Stimulated activated naive B cell treated with anti-CD40 and anti-IgM and Interleukin-4, amounts not matched to agents 10 μg/mL and 1 μg/mL and 100 μg/mL, for 72 hours (primary cell): Measurements from ENCODE around the gene PCSK5.
"Not testable (repeated sequence)": the region's sequence is repeated elsewhere in the genome, so short reads cannot be mapped to it uniquely, and the experiment has no call there.

Experiments used
- ATAC-seq, 2 donors: fragments of 150-1000 bp; cut with Tn5 transposase; replicated peaks; 2 replicates each; pipeline ENCODE4 v1.10.0; 2021; ENCODE audit warnings: moderate library complexity in 1 of 2
- DNase-seq: peaks from one replicate; pipeline ENCODE4 v3.0.0; 2021
- H3K27ac Mint-ChIP-seq: one replicate; pipeline ENCODE4 v1.8.0; 2022; ENCODE audit warnings: mild to moderate bottlenecking, mixed read lengths
- H3K27me3 Mint-ChIP-seq, 2 donors: one replicate each; pipeline ENCODE4 v1.8.0; 2022; ENCODE audit warnings: mixed read lengths in 2 of 2
- H3K36me3 Mint-ChIP-seq, 2 donors: one replicate each; pipeline ENCODE4 v1.8.0; 2022; ENCODE audit warnings: mixed read lengths in 2 of 2, mild to moderate bottlenecking in 1 of 2
- H3K4me1 Mint-ChIP-seq, 2 donors: one replicate each; pipeline ENCODE4 v1.8.0; 2022; ENCODE audit warnings: mixed read lengths in 2 of 2, mild to moderate bottlenecking in 1 of 2
- H3K4me3 Mint-ChIP-seq, 2 donors: one replicate each; pipeline ENCODE4 v1.8.0; 2022; ENCODE audit warnings: mild to moderate bottlenecking in 2 of 2, mixed read lengths in 2 of 2, moderate library complexity in 1 of 2
- H3K9me3 Mint-ChIP-seq, 2 donors: one replicate each; pipeline ENCODE4 v1.8.0; 2022; ENCODE audit warnings: mixed read lengths in 2 of 2, mild to moderate bottlenecking in 1 of 2

The PCSK5 gene

GRCh38 chr9:76292658-76293057, 402.2 kb downstream of the PCSK5 start:
- DNase-seq (no peak), ATAC-seq (no peak)
- Mint-ChIP-seq H3K4me3 (no peak overlapping the region), H3K27ac (no peak overlapping the region), H3K9me3 (no peaks in the 10 kb centered on the region), H3K36me3 (no peaks in the 10 kb centered on the region), H3K27me3 (peaks cover 0 to 4% of the 10 kb centered on the region in 2 donors), H3K4me1 (peaks cover 4 to 12% of the 10 kb centered on the region in 2 donors)

DNA sequence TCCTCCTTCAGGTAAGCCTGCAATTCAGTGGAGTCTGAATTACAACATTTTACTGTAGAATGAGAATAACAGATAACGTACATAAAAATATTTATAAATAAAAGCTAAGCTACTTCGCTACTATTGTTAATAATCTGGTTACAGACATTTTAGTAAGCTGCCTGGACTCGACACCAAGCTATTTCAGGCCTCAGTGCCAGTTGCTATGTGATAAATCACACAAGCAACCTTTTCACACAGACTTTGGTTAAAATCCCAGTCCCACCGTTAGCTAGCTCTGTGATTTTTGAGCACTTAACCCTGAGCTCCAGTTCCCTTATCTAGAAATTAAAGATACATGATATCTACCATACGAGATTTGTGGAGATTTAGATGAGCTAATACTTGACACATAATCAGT, 403.8 kb downstream of the PCSK5 start:
- Mint-ChIP-seq H3K36me3 (no peaks in the 10 kb centered on the region), H3K27me3 (peaks cover 0 to 4% of the 10 kb centered on the region in 2 donors), H3K4me3 (no peak overlapping the region), H3K27ac (no peak overlapping the region), H3K9me3 (no peaks in the 10 kb centered on the region), H3K4me1 (peaks cover 4 to 12% of the 10 kb centered on the region in 2 donors)
- ATAC-seq (no peak), DNase-seq (no peak)

GRCh38 chr9:76296561-76297310, 406.3 kb downstream of the PCSK5 start:
- H3K27me3 Mint-ChIP-seq = peaks cover 0 to 4% of the 10 kb centered on the region in 2 donors
- DNase-seq (no peak), ATAC-seq (no peak)
- H3K4me3 Mint-ChIP-seq = no peak overlapping the region
- H3K9me3 Mint-ChIP-seq = no peaks in the 10 kb centered on the region
- H3K36me3 Mint-ChIP-seq = no peaks in the 10 kb centered on the region
- peaks cover 4 to 12% of the 10 kb centered on the region in 2 donors for H3K4me1 Mint-ChIP-seq
- no peak overlapping the region for H3K27ac Mint-ChIP-seq

DNA sequence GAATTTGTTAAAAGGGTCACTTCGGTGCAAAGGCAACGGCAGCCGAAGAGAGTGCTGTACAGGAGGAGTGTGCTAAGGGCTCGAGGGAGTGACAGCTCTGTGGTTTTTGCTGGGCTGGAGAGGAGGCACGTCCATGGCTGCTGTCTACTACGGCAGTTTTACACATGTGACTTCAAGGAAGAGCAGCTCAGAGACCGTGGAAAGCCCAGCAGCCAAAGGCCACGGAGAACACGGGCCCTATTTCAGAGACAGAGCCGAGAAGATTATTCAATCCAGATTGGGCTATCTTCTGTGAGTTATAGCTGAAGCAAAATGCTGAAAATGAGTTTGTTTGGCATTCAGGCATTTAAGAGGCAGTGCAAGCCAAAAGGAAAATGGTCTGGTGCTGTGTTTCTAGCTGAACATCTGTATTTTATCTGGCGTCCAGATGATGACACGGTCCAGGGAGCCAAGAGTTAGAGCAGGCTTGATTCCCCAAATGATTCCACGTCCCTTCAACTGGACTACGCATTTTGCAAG, 407.3 kb downstream of the PCSK5 start:
- Mint-ChIP-seq H3K36me3 (no peaks in the 10 kb centered on the region), H3K4me3 (no peak overlapping the region), H3K27ac (no peak overlapping the region), H3K9me3 (no peaks in the 10 kb centered on the region), H3K27me3 (peaks cover 0 to 4% of the 10 kb centered on the region in 2 donors), H3K4me1 (peaks cover 4 to 12% of the 10 kb centered on the region in 2 donors)
- ATAC-seq (no peak), DNase-seq (no peak)

GRCh38 chr9:76298521-76299144, 408.2 kb downstream of the PCSK5 start:
- Mint-ChIP-seq H3K27ac (no peak overlapping the region), H3K4me1 (peaks cover 4% of the 10 kb centered on the region in 2 donors), H3K9me3 (no peaks in the 10 kb centered on the region), H3K4me3 (no peak overlapping the region), H3K27me3 (peaks cover 0 to 4% of the 10 kb centered on the region in 2 donors), H3K36me3 (no peaks in the 10 kb centered on the region)
- DNase-seq (no peak), ATAC-seq (no peak)

GRCh38 chr9:76302543-76302942, 412.1 kb downstream of the PCSK5 start:
- Mint-ChIP-seq H3K27ac (no peak overlapping the region), H3K4me3 (no peak overlapping the region), H3K9me3 (no peaks in the 10 kb centered on the region), H3K27me3 (peaks cover 11% of the 10 kb centered on the region in 2 donors), H3K4me1 (no peaks in the 10 kb centered on the region), H3K36me3 (no peaks in the 10 kb centered on the region)
- ATAC-seq (no peak), DNase-seq (no peak)

DNA sequence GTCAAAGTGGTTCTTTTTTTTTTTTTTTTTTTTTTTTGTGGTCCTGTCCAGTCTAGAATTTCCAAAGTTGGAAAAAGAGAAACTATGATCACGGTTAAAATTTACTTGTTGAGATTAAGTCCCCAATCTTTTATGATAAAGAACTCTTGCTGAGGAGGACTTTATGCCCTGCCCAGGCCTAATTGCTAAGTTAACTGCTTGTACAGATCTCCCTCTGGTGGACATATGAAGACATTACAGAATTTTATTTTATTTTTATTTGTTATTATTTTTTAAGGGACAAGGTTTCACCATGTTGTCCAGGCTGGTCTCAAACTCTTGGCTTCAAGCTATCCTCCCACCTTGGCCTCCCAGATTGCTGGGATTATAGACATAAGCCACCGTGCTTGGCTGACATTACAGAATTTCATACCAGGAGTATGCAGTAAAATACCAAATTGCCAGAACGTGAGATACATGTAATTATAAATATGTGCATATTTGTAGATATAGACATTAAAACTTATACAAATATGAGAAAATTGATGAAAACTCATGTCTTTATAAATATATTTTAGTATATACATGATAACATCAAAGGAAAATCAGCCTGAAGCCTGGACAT, 412.6 kb downstream of the PCSK5 start:
- H3K36me3 Mint-ChIP-seq = no peaks in the 10 kb centered on the region
- peak; percentile 54 to 61 for ATAC-seq
- H3K27me3 Mint-ChIP-seq = peaks cover 11 to 16% of the 10 kb centered on the region in 2 donors
- H3K27ac Mint-ChIP-seq = no peak overlapping the region
- no peaks in the 10 kb centered on the region for H3K4me1 Mint-ChIP-seq
- H3K4me3 Mint-ChIP-seq = no peak overlapping the region
- H3K9me3 Mint-ChIP-seq = no peaks in the 10 kb centered on the region
- no peak for DNase-seq

DNA sequence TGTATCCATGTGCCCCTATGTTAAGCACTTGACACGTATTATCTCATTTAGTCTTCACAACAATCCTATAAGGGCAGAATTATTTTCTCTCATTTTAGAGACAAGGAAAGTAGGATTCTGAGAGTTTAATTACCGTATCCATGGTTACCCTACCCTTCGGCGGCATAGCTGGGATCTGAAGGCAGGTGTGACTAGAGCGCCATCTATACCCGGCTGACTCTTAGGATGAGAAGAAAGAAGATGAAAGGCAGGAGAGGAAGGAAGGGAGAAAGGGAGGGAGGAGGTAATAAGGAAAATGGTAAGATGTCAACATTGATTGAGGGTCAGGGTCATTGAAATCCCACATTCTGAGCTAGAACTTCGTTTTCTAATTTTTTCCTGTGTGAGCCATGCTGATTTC, 416.6 kb downstream of the PCSK5 start:
- peaks cover 11 to 43% of the 10 kb centered on the region in 2 donors for H3K27me3 Mint-ChIP-seq
- H3K4me1 Mint-ChIP-seq, DNase-seq, ATAC-seq, H3K36me3 Mint-ChIP-seq, H3K9me3 Mint-ChIP-seq, H3K27ac Mint-ChIP-seq, H3K4me3 Mint-ChIP-seq: not testable (repeated sequence)

DNA sequence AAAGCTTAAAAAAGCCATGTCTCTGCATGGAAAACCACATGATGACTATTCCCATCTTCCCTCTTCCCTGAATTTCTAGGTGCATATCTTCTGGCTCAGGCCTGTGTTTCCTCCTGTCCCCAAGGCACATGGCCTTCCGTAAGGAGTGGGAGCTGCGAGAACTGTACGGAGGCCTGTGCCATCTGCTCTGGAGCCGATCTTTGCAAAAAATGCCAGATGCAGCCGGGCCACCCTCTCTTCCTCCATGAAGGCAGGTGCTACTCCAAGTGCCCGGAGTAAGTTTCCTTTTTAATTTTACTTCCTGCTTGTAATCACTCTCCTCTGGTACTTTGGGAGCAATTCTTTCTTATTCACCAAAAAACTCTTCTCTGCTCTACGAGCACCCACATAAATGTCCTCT, 420.1 kb downstream of the PCSK5 start:
- H3K4me1 Mint-ChIP-seq = no peaks in the 10 kb centered on the region
- ATAC-seq (no peak), DNase-seq (no peak)
- H3K36me3 Mint-ChIP-seq = no peaks in the 10 kb centered on the region
- H3K27me3 Mint-ChIP-seq = peaks cover 6 to 38% of the 10 kb centered on the region in 2 donors
- H3K9me3 Mint-ChIP-seq = no peaks in the 10 kb centered on the region
- H3K27ac Mint-ChIP-seq = no peak overlapping the region
- H3K4me3 Mint-ChIP-seq = no peak overlapping the region

DNA sequence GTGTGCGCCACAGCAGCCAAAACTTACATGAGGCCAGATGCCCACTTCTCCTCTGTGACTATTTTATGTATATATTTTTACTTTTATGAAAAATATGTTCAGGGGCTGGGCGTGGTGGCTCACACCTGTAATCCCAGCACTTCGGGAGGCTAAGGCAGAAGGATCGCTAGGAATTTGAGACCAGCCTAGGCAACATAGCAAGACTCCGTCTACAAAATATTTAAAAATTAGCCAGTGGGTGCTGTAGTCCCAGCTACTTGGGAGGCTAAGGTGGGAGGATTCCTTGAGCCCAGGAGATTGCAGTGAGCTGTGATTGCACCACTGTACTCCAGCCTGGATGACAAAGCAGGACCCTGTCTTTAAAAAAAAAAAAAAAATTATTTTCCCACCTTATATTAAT, 420.5 kb downstream of the PCSK5 start:
- Mint-ChIP-seq H3K27ac (no peak overlapping the region), H3K4me3 (no peak overlapping the region), H3K36me3 (no peaks in the 10 kb centered on the region), H3K4me1 (no peaks in the 10 kb centered on the region), H3K27me3 (peaks cover 6 to 38% of the 10 kb centered on the region in 2 donors), H3K9me3 (no peaks in the 10 kb centered on the region)
- no peak for ATAC-seq
- no peak for DNase-seq

- ATAC-seq (no peak), DNase-seq (no peak)
- peaks cover 6 to 38% of the 10 kb centered on the region in 2 donors for H3K27me3 Mint-ChIP-seq
- no peaks in the 10 kb centered on the region for H3K9me3 Mint-ChIP-seq
- H3K27ac Mint-ChIP-seq = no peak overlapping the region
- no peaks in the 10 kb centered on the region for H3K4me1 Mint-ChIP-seq
- no peaks in the 10 kb centered on the region for H3K36me3 Mint-ChIP-seq
- no peak overlapping the region for H3K4me3 Mint-ChIP-seq
These were observed 421.1 kb downstream of the PCSK5 start for GRCh38 chr9:76311537-76311936.

GRCh38 chr9:76313771-76314170, 423.3 kb downstream of the PCSK5 start:
- Mint-ChIP-seq H3K4me1 (no peaks in the 10 kb centered on the region), H3K4me3 (no peak overlapping the region), H3K27me3 (peaks cover 0 to 22% of the 10 kb centered on the region in 2 donors), H3K9me3 (no peaks in the 10 kb centered on the region), H3K27ac (no peak overlapping the region), H3K36me3 (no peaks in the 10 kb centered on the region)
- ATAC-seq (no peak), DNase-seq (no peak)

- peaks cover 0 to 17% of the 10 kb centered on the region in 2 donors for H3K27me3 Mint-ChIP-seq
- no peak for ATAC-seq
- H3K36me3 Mint-ChIP-seq = no peaks in the 10 kb centered on the region
- H3K4me1 Mint-ChIP-seq = no peaks in the 10 kb centered on the region
- no peak overlapping the region for H3K27ac Mint-ChIP-seq
- no peak for DNase-seq
- no peaks in the 10 kb centered on the region for H3K9me3 Mint-ChIP-seq
- no peak overlapping the region for H3K4me3 Mint-ChIP-seq
These were observed 423.8 kb downstream of the PCSK5 start for GRCh38 chr9:76314321-76314720.

GRCh38 chr9:76316069-76316468, 425.6 kb downstream of the PCSK5 start:
- H3K9me3 Mint-ChIP-seq = no peaks in the 10 kb centered on the region
- H3K4me1 Mint-ChIP-seq = no peaks in the 10 kb centered on the region
- no peaks in the 10 kb centered on the region for H3K36me3 Mint-ChIP-seq
- H3K4me3 Mint-ChIP-seq = no peak overlapping the region
- H3K27ac Mint-ChIP-seq = no peak overlapping the region
- peaks cover 0 to 4% of the 10 kb centered on the region in 2 donors for H3K27me3 Mint-ChIP-seq
- no peak for ATAC-seq
- no peak for DNase-seq

DNA sequence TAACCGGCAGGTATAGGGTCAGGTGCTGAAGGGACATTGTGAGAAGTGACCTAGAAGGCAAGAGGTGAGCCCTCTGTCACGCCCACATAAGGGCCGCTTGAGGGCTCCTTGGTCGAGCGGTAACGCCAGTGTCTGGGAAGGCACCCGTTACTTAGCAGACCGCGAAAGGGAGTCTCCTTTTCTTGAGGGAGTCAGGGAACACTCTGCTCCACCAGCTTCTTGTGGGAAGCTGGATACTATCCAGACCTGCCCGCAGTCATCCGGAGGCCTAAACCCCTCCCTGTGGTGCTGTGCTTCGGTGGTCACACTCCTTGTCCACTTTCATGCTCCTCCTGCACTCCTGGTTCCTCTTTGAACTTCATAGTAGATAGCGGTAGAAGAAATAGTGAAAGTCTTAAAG, 429.0 kb downstream of the PCSK5 start:
- H3K4me3 Mint-ChIP-seq, H3K36me3 Mint-ChIP-seq, H3K9me3 Mint-ChIP-seq, ATAC-seq, H3K27ac Mint-ChIP-seq, DNase-seq, H3K4me1 Mint-ChIP-seq: not testable (repeated sequence)
- H3K27me3 Mint-ChIP-seq = peaks cover 3 to 14% of the 10 kb centered on the region in 2 donors
